Measurements from ENCODE around the gene DHTKD1. TPM values are rescaled to one million over a fixed set of nuclear protein-coding genes. Genes with fewer than 3 reads are reported as not detected.

The DHTKD1 gene
- total and polyA plus RNA-seq, 4 donors, result 26.2 to 119 (median 43.0) TPM

DNA sequence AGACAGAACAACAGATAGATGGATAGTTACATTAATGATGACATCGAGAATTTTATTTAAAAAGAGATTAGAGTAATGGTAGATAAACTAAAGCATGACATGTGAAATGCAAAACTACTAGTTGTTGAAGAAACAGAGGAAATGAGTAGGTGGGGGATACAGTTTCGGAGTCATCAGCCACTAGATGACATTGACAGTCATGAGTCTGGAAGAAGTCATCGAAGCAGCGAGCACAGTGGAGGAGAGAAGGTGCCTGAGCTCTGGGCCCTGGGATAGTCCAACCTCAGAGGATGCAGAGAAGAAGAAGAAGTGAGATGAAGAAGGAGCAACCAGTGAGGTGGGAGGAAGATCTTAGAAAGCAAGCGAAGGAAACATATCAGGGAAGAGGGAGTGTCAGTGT is 40.5 kb downstream of the DHTKD1 start:
- no peak for DNase-seq (ENCODE audit: low spot score)
- Histone ChIP-seq H3K9ac (ENCODE audit: low read depth in 1 of 2, low read length in 2 of 2) (no peak overlapping the region), H3K4me1 (ENCODE audit: control insufficient read depth in 4 of 4, insufficient read depth in 4 of 4, low read length in 3 of 4) (no peaks in the 10 kb centered on the region), H3K36me3 (ENCODE audit: control insufficient read depth in 4 of 4, insufficient read depth in 3 of 4, low read depth in 1 of 4, low read length in 3 of 4) (peaks cover 23 to 80% (median 67%) of the 10 kb centered on the region in 4 donors), H3K4me3 (ENCODE audit: low read depth in 1 of 3, low read length in 3 of 3) (no peak overlapping the region), H3K9me3 (ENCODE audit: control insufficient read depth in 4 of 4, low read length in 3 of 4) (no peaks in the 10 kb centered on the region), H3K27ac (ENCODE audit: low read depth in 1 of 2, low read length in 2 of 2) (no peak overlapping the region), H3K27me3 (ENCODE audit: control insufficient read depth in 4 of 4, insufficient read depth in 4 of 4, low read length in 3 of 4) (no peaks in the 10 kb centered on the region)
- 97% methylated on average over 5 of the region's 5 CpGs for WGBS
- TF ChIP-seq NR2F2 (IDR thresholded peaks at IDR 0.05), result no peak
- TF ChIP-seq HNF4G (IDR thresholded peaks at IDR 0.05), result no peak
- TF ChIP-seq, protein P1, sequence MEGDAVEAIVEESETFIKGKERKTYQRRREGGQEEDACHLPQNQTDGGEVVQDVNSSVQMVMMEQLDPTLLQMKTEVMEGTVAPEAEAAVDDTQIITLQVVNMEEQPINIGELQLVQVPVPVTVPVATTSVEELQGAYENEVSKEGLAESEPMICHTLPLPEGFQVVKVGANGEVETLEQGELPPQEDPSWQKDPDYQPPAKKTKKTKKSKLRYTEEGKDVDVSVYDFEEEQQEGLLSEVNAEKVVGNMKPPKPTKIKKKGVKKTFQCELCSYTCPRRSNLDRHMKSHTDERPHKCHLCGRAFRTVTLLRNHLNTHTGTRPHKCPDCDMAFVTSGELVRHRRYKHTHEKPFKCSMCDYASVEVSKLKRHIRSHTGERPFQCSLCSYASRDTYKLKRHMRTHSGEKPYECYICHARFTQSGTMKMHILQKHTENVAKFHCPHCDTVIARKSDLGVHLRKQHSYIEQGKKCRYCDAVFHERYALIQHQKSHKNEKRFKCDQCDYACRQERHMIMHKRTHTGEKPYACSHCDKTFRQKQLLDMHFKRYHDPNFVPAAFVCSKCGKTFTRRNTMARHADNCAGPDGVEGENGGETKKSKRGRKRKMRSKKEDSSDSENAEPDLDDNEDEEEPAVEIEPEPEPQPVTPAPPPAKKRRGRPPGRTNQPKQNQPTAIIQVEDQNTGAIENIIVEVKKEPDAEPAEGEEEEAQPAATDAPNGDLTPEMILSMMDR (IDR thresholded peaks at IDR 0.05; ENCODE audit: low read depth, low read length, missing input control), result no peak
- TF ChIP-seq YY1 (IDR thresholded peaks at IDR 0.05), result no peak
- TF ChIP-seq GABPA (IDR thresholded peaks at IDR 0.05 in 1 of 2, conservative IDR thresholded peaks at IDR 0.05 in 1 of 2), result no peak
- no peak for TF ChIP-seq EGR1 (IDR thresholded peaks at IDR 0.05; ENCODE audit: low read depth in 2 of 2)
- TF ChIP-seq RAD21 (IDR thresholded peaks at IDR 0.05), result no peak
- no peak for TF ChIP-seq ZBTB33 (IDR thresholded peaks at IDR 0.05)
- no peak for TF ChIP-seq SP1 (IDR thresholded peaks at IDR 0.05)
- TF ChIP-seq ATF3 (IDR thresholded peaks at IDR 0.05), result no peak
- TF ChIP-seq FOXA2 (IDR thresholded peaks at IDR 0.05), result no peak
- TF ChIP-seq JUND (IDR thresholded peaks at IDR 0.05), result no peak
- TF ChIP-seq FOXA1 (IDR thresholded peaks at IDR 0.05), result no peak
- no peak for TF ChIP-seq TAF1 (conservative IDR thresholded peaks at IDR 0.05)
- no peak for TF ChIP-seq HNF4A (conservative IDR thresholded peaks at IDR 0.05)
- TF ChIP-seq, protein P2, sequence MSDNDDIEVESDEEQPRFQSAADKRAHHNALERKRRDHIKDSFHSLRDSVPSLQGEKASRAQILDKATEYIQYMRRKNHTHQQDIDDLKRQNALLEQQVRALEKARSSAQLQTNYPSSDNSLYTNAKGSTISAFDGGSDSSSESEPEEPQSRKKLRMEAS (IDR thresholded peaks at IDR 0.05), result no peak
- TF ChIP-seq, protein P3, sequence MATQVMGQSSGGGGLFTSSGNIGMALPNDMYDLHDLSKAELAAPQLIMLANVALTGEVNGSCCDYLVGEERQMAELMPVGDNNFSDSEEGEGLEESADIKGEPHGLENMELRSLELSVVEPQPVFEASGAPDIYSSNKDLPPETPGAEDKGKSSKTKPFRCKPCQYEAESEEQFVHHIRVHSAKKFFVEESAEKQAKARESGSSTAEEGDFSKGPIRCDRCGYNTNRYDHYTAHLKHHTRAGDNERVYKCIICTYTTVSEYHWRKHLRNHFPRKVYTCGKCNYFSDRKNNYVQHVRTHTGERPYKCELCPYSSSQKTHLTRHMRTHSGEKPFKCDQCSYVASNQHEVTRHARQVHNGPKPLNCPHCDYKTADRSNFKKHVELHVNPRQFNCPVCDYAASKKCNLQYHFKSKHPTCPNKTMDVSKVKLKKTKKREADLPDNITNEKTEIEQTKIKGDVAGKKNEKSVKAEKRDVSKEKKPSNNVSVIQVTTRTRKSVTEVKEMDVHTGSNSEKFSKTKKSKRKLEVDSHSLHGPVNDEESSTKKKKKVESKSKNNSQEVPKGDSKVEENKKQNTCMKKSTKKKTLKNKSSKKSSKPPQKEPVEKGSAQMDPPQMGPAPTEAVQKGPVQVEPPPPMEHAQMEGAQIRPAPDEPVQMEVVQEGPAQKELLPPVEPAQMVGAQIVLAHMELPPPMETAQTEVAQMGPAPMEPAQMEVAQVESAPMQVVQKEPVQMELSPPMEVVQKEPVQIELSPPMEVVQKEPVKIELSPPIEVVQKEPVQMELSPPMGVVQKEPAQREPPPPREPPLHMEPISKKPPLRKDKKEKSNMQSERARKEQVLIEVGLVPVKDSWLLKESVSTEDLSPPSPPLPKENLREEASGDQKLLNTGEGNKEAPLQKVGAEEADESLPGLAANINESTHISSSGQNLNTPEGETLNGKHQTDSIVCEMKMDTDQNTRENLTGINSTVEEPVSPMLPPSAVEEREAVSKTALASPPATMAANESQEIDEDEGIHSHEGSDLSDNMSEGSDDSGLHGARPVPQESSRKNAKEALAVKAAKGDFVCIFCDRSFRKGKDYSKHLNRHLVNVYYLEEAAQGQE (IDR thresholded peaks at IDR 0.05), result no peak

- Histone ChIP-seq H3K36me3 (ENCODE audit: control insufficient read depth in 4 of 4, insufficient read depth in 3 of 4, low read depth in 1 of 4, low read length in 3 of 4) (peaks cover 17 to 70% (median 56%) of the 10 kb centered on the region in 4 donors), H3K4me1 (ENCODE audit: control insufficient read depth in 4 of 4, insufficient read depth in 4 of 4, low read length in 3 of 4) (no peaks in the 10 kb centered on the region), H3K9me3 (ENCODE audit: control insufficient read depth in 4 of 4, low read length in 3 of 4) (no peaks in the 10 kb centered on the region), H3K27me3 (ENCODE audit: control insufficient read depth in 4 of 4, insufficient read depth in 4 of 4, low read length in 3 of 4) (no peaks in the 10 kb centered on the region), H3K4me3 (ENCODE audit: low read depth in 1 of 3, low read length in 3 of 3) (no peak overlapping the region), H3K27ac (ENCODE audit: low read depth in 1 of 2, low read length in 2 of 2) (no peak overlapping the region), H3K9ac (ENCODE audit: low read depth in 1 of 2, low read length in 2 of 2) (no peak overlapping the region)
- no peak for DNase-seq (ENCODE audit: low spot score)
- TF ChIP-seq FOXA1 (IDR thresholded peaks at IDR 0.05) (no peak), NR2F2 (IDR thresholded peaks at IDR 0.05) (no peak), RAD21 (IDR thresholded peaks at IDR 0.05) (no peak), SP1 (IDR thresholded peaks at IDR 0.05) (no peak), FOXA2 (IDR thresholded peaks at IDR 0.05) (no peak), HNF4A (conservative IDR thresholded peaks at IDR 0.05) (no peak), HNF4G (IDR thresholded peaks at IDR 0.05) (no peak), GABPA (IDR thresholded peaks at IDR 0.05 in 1 of 2, conservative IDR thresholded peaks at IDR 0.05 in 1 of 2) (no peak), YY1 (IDR thresholded peaks at IDR 0.05) (no peak), EGR1 (IDR thresholded peaks at IDR 0.05; ENCODE audit: low read depth in 2 of 2) (no peak), RXRA (IDR thresholded peaks at IDR 0.05) (no peak), TAF1 (conservative IDR thresholded peaks at IDR 0.05) (no peak)
- TF ChIP-seq, protein P3 (IDR thresholded peaks at IDR 0.05), result no peak
- TF ChIP-seq, protein P1 (IDR thresholded peaks at IDR 0.05; ENCODE audit: low read depth, low read length, missing input control), result no peak
These were observed 42.8 kb downstream of the DHTKD1 start for GRCh38 chr10:12111528-12111927.

Measured in liver (tissue), 9 donors.